ENCODE measurements around the gene FGF9. TPM values are rescaled to one million over a fixed set of nuclear protein-coding genes. Genes with fewer than 3 reads are reported as not detected.
A peak's percentile ranks its signal among the peaks of the same experiment; 100 is the strongest.

Gene FGF9
- total RNA-seq, 1 experiment from 2014 or later = 0.26 TPM

DNA sequence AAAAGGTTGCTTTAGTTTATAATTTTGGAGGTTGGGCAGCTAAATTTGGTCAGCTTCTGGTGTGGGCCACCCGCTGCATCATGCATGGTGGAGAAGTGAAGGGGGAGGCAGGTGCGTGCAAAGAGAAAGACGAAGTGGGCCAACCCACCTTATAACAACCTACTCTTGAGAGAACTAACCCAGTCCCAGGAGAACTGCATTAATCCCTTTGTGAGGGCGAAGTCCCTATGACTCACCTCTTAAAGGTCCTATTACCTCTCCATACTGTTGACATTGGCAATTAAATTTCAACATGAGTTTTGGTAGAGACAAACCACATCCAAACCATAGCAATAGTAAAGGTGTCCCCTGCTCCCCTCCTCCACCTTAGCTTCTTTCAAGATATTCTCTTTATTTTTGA lies 7.7 kb upstream of the FGF9 start (continued):
- TF ChIP-seq, protein P1, sequence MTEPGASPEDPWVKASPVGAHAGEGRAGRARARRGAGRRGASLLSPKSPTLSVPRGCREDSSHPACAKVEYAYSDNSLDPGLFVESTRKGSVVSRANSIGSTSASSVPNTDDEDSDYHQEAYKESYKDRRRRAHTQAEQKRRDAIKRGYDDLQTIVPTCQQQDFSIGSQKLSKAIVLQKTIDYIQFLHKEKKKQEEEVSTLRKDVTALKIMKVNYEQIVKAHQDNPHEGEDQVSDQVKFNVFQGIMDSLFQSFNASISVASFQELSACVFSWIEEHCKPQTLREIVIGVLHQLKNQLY (CRISPR knock-in tag; IDR thresholded peaks at IDR 0.05) = no peak
- TF ChIP-seq, protein P2, sequence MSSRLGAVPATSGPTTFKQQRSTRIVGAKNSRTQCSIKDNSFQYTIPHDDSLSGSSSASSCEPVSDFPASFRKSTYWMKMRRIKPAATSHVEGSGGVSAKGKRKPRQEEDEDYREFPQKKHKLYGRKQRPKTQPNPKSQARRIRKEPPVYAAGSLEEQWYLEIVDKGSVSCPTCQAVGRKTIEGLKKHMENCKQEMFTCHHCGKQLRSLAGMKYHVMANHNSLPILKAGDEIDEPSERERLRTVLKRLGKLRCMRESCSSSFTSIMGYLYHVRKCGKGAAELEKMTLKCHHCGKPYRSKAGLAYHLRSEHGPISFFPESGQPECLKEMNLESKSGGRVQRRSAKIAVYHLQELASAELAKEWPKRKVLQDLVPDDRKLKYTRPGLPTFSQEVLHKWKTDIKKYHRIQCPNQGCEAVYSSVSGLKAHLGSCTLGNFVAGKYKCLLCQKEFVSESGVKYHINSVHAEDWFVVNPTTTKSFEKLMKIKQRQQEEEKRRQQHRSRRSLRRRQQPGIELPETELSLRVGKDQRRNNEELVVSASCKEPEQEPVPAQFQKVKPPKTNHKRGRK (CRISPR knock-in tag; IDR thresholded peaks at IDR 0.05; ENCODE audit: borderline replicate concordance) = no peak
- TF ChIP-seq, protein P3, sequence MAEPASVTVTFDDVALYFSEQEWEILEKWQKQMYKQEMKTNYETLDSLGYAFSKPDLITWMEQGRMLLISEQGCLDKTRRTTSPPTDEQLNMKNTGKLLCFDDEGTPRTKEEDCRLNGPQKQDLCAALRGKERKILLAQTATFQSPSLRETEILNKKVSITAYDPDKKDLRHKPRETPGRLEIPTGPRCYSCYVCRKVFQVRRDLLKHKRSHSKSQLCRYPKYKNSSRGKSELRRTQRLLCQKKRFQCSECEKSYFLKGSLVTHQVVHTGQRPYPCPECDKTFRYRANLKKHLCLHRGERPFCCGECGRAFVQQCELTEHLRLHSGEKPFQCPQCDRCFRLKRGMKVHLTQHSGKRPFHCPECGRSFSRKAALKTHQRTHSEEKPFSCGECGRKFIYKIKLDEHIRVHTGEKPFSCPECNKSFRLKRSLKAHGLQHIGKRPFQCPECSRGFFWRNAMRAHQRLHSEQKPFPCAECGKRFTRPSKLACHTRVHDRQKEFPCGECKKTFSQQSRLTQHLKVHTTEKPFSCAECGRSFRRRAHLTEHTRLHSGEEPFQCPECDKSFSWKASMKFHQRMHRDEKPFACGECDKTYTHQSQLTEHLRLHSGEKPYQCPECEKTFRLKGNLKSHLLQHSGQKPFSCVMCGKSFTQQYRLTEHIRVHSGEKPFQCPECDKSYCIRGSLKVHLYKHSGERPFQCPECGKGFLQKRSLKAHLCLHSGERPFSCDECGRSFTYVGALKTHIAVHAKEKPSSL (CRISPR knock-in tag; conservative IDR thresholded peaks at IDR 0.05) = no peak
- TF ChIP-seq RORB (CRISPR knock-in tag; IDR thresholded peaks at IDR 0.05) (no peak), ZNF396 (CRISPR knock-in tag; IDR thresholded peaks at IDR 0.05; ENCODE audit: borderline replicate concordance) (no peak), ELF4 (CRISPR knock-in tag; IDR thresholded peaks at IDR 0.05; ENCODE audit: low read depth) (no peak)

DNA sequence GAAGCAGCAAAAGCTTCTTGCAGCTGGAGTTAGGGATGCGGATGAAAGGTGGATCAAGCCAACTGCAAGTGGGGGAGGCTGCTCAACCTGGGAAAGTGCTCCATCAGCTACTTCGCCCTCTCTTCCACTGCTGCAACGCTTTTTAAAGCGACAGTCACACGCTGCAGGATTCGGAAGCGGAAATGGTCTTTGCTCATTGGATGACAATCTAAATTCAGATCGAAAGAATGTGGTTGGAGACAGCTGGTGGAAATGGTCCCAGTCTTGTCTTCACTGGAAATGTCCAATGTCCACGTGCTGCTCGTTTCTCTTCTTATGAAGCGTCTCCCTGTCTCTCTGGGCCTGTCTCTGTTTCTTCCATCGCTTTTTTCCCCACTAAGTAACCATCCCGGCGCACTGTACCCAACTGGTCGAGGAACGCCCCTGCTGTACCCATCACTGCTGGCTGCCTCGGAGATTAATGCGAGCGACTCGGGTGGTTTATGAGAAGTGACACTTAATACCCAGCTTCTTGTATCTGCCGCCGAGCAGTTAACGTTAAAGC lies 2.1 kb upstream of the FGF9 start:
- no peaks in the 10 kb centered on the region for H3K9me3 Mint-ChIP-seq
- no peak overlapping the region for H3K27ac Mint-ChIP-seq
- ChIA-PET POLR2A (no interaction called here), CTCF (interaction anchor here (1.0 to 5.0 kb wide), 2 partner anchors 8 to 31 kb away, joined by 4 to 22 read pairs; no protein-coding TSS in a partner anchor)
- peaks cover 37% of the 10 kb centered on the region for H3K4me1 Mint-ChIP-seq
- peak overlapping the region; percentile 86 for H3K4me3 Mint-ChIP-seq
- H3K27me3 Mint-ChIP-seq (ENCODE audit: low read depth) = peaks cover 76% of the 10 kb centered on the region
- DNase-seq (ENCODE audit: low spot score) (peak; percentile 20), ATAC-seq (no peak)
- no peaks in the 10 kb centered on the region for H3K36me3 Mint-ChIP-seq
- TF ChIP-seq JUN (CRISPR knock-in tag; IDR thresholded peaks at IDR 0.05) (no peak), NFATC4 (CRISPR knock-in tag; IDR thresholded peaks at IDR 0.05) (no peak), OVOL2 (CRISPR knock-in tag; IDR thresholded peaks at IDR 0.05; ENCODE audit: borderline replicate concordance) (no peak), ZNF121 (CRISPR knock-in tag; IDR thresholded peaks at IDR 0.05) (no peak), ZNF138 (CRISPR knock-in tag; conservative IDR thresholded peaks at IDR 0.05) (no peak), EMX1 (CRISPR knock-in tag; IDR thresholded peaks at IDR 0.05) (no peak), NR1H2 (CRISPR knock-in tag; IDR thresholded peaks at IDR 0.05) (no peak)
- TF ChIP-seq, protein P4, sequence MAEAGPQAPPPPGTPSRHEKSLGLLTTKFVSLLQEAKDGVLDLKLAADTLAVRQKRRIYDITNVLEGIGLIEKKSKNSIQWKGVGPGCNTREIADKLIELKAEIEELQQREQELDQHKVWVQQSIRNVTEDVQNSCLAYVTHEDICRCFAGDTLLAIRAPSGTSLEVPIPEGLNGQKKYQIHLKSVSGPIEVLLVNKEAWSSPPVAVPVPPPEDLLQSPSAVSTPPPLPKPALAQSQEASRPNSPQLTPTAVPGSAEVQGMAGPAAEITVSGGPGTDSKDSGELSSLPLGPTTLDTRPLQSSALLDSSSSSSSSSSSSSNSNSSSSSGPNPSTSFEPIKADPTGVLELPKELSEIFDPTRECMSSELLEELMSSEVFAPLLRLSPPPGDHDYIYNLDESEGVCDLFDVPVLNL (CRISPR knock-in tag; IDR thresholded peaks at IDR 0.05; ENCODE audit: borderline replicate concordance, low read depth) = no peak
- TF ChIP-seq, protein P5, sequence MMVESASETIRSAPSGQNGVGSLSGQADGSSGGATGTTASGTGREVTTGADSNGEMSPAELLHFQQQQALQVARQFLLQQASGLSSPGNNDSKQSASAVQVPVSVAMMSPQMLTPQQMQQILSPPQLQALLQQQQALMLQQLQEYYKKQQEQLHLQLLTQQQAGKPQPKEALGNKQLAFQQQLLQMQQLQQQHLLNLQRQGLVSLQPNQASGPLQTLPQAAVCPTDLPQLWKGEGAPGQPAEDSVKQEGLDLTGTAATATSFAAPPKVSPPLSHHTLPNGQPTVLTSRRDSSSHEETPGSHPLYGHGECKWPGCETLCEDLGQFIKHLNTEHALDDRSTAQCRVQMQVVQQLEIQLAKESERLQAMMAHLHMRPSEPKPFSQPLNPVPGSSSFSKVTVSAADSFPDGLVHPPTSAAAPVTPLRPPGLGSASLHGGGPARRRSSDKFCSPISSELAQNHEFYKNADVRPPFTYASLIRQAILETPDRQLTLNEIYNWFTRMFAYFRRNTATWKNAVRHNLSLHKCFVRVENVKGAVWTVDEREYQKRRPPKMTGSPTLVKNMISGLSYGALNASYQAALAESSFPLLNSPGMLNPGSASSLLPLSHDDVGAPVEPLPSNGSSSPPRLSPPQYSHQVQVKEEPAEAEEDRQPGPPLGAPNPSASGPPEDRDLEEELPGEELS (CRISPR knock-in tag; IDR thresholded peaks at IDR 0.05) = no peak
